HepG2 (cell line): ENCODE results near the gene CD320. TPM values are rescaled to one million over a fixed set of nuclear protein-coding genes. Genes with fewer than 3 reads are reported as not detected.

ENCODE experiments used
- ARID4A ChIP-seq: sonication (generic); formaldehyde crosslinking; IDR thresholded peaks from 2 replicates; pipeline ENCODE4 v1.5.0; 2020; ENCODE audit warnings: mild to moderate bottlenecking, missing genetic modification reagents, borderline replicate concordance
- FOXA1 ChIP-seq, 2 experiments: fragments of 450-650 bp in 1 of 2; sonication (generic) in 1 of 2; formaldehyde crosslinking in 1 of 2; IDR thresholded peaks; 2 replicates each; pipeline versions ENCODE4 v1.4.0 to v1.6.1; 2016 to 2020; ENCODE audit warnings: missing genetic modification reagents in 1 of 2
- GMEB2 ChIP-seq: IDR thresholded peaks from 2 replicates; pipeline ENCODE4 v1.6.1; 2016; ENCODE audit warnings: missing biosample characterization, missing genetic modification reagents, low read depth
- HNRNPL ChIP-seq: fragments of 200-400 bp; formaldehyde crosslinking; IDR thresholded peaks from 2 replicates; pipeline ENCODE4 v1.6.1; 2017; ENCODE audit warnings: mild to moderate bottlenecking, low read depth, low read length
- KDM2A ChIP-seq: sonication (generic); formaldehyde crosslinking; IDR thresholded peaks from 2 replicates; pipeline ENCODE4 v1.4.0; 2020; ENCODE audit warnings: low read depth, missing genetic modification reagents, borderline replicate concordance
- MAF1 ChIP-seq: sonication (generic); formaldehyde crosslinking; IDR thresholded peaks from 2 replicates; pipeline ENCODE4 v1.5.0; 2020; ENCODE audit warnings: missing genetic modification reagents, borderline replicate concordance
- NR2F1 ChIP-seq, 2 experiments: fragments of 450-650 bp in 1 of 2; formaldehyde crosslinking in 1 of 2; IDR thresholded peaks; 2 replicates each; pipeline versions ENCODE4 v1.5.0 to v1.6.1; 2016 to 2020; ENCODE audit warnings: mild to moderate bottlenecking in 1 of 2, missing compliant biosample characterization in 1 of 2, missing genetic modification reagents in 1 of 2, moderate library complexity in 1 of 2
- SALL2 ChIP-seq: sonication (generic); formaldehyde crosslinking; IDR thresholded peaks from 2 replicates; pipeline ENCODE4 v1.8.1; 2023; ENCODE audit warnings: mild to moderate bottlenecking, missing genetic modification reagents, inconsistent platforms
- SMAD9 ChIP-seq: sonication (generic); formaldehyde crosslinking; IDR thresholded peaks from 2 replicates; pipeline ENCODE4 v1.5.1; 2020; ENCODE audit warnings: mild to moderate bottlenecking, missing genetic modification reagents
- SRSF1 ChIP-seq: fragments of 200-400 bp; formaldehyde crosslinking; optimal IDR thresholded peaks from 2 replicates; pipeline ENCODE3; 2017; ENCODE audit warnings: mild to moderate bottlenecking, low read depth, low read length, moderate library complexity
- ZNF256 ChIP-seq: sonication (generic); formaldehyde crosslinking; conservative IDR thresholded peaks from 2 replicates; pipeline ENCODE4 v1.4.0; 2020; ENCODE audit warnings: missing genetic modification reagents
- ZNF510 ChIP-seq: sonication (generic); formaldehyde crosslinking; IDR thresholded peaks from 2 replicates; pipeline ENCODE4 v1.4.0; 2020; ENCODE audit warnings: low read depth, mild to moderate bottlenecking, missing genetic modification reagents
- ZZZ3 ChIP-seq: sonication (generic); formaldehyde crosslinking; IDR thresholded peaks from 2 replicates; pipeline ENCODE4 v1.4.0; 2020; ENCODE audit warnings: missing genetic modification reagents, mild to moderate bottlenecking, borderline replicate concordance
- polyA plus RNA-seq, 8 experiments: library from polyadenylated mRNA; depleted of rRNA in 3 of 8; stranded (reverse) in 7 of 8; unstranded in 1 of 8; fragments of >200 nt; fragmentation: Illumina TruSeq in 4 of 8; extraction: Trizol in 4 of 8; gene quantifications; 2 replicates each; pipeline versions ENCODE4 v1.2.1 to v1.2.3, GENCODE V29; 2011 to 2016; ENCODE audit warnings: low read depth in 4 of 8, missing spikeins in 1 of 8, mixed read lengths in 1 of 8; ENCODE audit not compliant: insufficient read depth in 1 of 8
- total RNA-seq, 5 experiments: library from RNA; depleted of rRNA; stranded (reverse); fragments of >200 nt; fragmentation: Illumina TruSeq; extraction: Trizol; gene quantifications; 2 replicates each; pipeline ENCODE4 v1.2.3, GENCODE V29; 2016; ENCODE audit warnings: low read depth in 1 of 5
- TF ChIP-seq, protein P1 (sequence below): sonication (generic); formaldehyde crosslinking; IDR thresholded peaks from 2 replicates; pipeline ENCODE4 v1.4.0; 2020; ENCODE audit warnings: mild to moderate bottlenecking, missing genetic modification reagents, borderline replicate concordance
- TF ChIP-seq, protein P2 (sequence below): sonication (generic); formaldehyde crosslinking; IDR thresholded peaks from 2 replicates; pipeline ENCODE4; 2020; ENCODE audit warnings: missing genetic modification reagents, mild to moderate bottlenecking, borderline replicate concordance

CD320 gene
- total and polyA plus RNA-seq, 2 of the 13 experiments (the other 11 are each of a cell fraction or from before 2014, with no cell fraction given), result 83.1 to 99.9 TPM

GRCh38 chr19:8321067-8321985, 13.2 kb upstream of the CD320 start, which contains the start of the genes NDUFA7 and RPS28 (continued):
- TF ChIP-seq, protein P1, sequence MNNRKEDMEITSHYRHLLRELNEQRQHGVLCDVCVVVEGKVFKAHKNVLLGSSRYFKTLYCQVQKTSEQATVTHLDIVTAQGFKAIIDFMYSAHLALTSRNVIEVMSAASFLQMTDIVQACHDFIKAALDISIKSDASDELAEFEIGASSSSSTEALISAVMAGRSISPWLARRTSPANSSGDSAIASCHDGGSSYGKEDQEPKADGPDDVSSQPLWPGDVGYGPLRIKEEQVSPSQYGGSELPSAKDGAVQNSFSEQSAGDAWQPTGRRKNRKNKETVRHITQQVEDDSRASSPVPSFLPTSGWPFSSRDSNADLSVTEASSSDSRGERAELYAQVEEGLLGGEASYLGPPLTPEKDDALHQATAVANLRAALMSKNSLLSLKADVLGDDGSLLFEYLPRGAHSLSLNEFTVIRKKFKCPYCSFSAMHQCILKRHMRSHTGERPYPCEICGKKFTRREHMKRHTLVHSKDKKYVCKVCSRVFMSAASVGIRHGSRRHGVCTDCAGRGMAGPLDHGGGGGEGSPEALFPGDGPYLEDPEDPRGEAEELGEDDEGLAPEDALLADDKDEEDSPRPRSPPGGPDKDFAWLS, result 0 out of 2 replicates have a peak, but pooled peaks have one; percentile 44
- TF ChIP-seq MAF1, result peak; percentile 55; the same call in 1 of the 2 replicates
- peak; percentile 91; the same call in 1 of the 2 replicates for TF ChIP-seq SALL2 (CRISPR knock-in tag)
- TF ChIP-seq SRSF1, result peak; percentile 68
- TF ChIP-seq NR2F1 (CRISPR knock-in tag; IDR thresholded peaks at IDR 0.05), result peak in 1 of 2 experiments; percentile 53; a peak in 1 of 4 replicates
- TF ChIP-seq, protein P2, sequence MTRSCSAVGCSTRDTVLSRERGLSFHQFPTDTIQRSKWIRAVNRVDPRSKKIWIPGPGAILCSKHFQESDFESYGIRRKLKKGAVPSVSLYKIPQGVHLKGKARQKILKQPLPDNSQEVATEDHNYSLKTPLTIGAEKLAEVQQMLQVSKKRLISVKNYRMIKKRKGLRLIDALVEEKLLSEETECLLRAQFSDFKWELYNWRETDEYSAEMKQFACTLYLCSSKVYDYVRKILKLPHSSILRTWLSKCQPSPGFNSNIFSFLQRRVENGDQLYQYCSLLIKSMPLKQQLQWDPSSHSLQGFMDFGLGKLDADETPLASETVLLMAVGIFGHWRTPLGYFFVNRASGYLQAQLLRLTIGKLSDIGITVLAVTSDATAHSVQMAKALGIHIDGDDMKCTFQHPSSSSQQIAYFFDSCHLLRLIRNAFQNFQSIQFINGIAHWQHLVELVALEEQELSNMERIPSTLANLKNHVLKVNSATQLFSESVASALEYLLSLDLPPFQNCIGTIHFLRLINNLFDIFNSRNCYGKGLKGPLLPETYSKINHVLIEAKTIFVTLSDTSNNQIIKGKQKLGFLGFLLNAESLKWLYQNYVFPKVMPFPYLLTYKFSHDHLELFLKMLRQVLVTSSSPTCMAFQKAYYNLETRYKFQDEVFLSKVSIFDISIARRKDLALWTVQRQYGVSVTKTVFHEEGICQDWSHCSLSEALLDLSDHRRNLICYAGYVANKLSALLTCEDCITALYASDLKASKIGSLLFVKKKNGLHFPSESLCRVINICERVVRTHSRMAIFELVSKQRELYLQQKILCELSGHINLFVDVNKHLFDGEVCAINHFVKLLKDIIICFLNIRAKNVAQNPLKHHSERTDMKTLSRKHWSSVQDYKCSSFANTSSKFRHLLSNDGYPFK (CRISPR knock-in tag), result peak; percentile 88
- peak; percentile 57; the same call in 1 of the 2 replicates for TF ChIP-seq HNRNPL
- no peak for TF ChIP-seq FOXA1 (IDR thresholded peaks at IDR 0.05)
- peak; percentile 45; the same call in 1 of the 2 replicates for TF ChIP-seq FOXA1 (CRISPR knock-in tag; IDR thresholded peaks at IDR 0.05)
- TF ChIP-seq GMEB2 (CRISPR knock-in tag), result 0 out of 2 replicates have a peak, but pooled peaks have one; percentile 61
- TF ChIP-seq ZNF510 (CRISPR knock-in tag), result peak; percentile 38; the same call in 1 of the 2 replicates
- no peak; the same call in 1 of the 2 replicates for TF ChIP-seq ZZZ3 (CRISPR knock-in tag)
- TF ChIP-seq KDM2A (CRISPR knock-in tag), result peak; percentile 85
- peak; percentile 91 for TF ChIP-seq ARID4A (CRISPR knock-in tag)
- no peak for TF ChIP-seq SMAD9 (CRISPR knock-in tag)
- TF ChIP-seq ZNF256 (CRISPR knock-in tag), result peak; percentile 90
